K562 (cell line): ENCODE measurements around the gene C1orf116. TPM values are rescaled to one million over a fixed set of nuclear protein-coding genes. Genes with fewer than 3 reads are reported as not detected.
A peak's percentile ranks its signal among the peaks of the same experiment; 100 is the strongest.

Experiments
- ARID2 ChIP-seq: fragments of 450-650 bp; IDR thresholded peaks from 2 replicates; pipeline ENCODE4 v1.6.1; 2017; ENCODE audit warnings: antibody characterized with exemption, mild to moderate bottlenecking
- C11orf30 ChIP-seq: fragments of 450-650 bp; IDR thresholded peaks from 2 replicates; pipeline ENCODE4 v1.6.1; 2016; ENCODE audit warnings: low read depth, mild to moderate bottlenecking
- DACH1 ChIP-seq: fragments of 450-650 bp; IDR thresholded peaks from 2 replicates; pipeline ENCODE4 v1.6.1; 2018; ENCODE audit not compliant: partially characterized antibody
- HDAC2 ChIP-seq: fragments of 450-650 bp; IDR thresholded peaks from 2 replicates; pipeline ENCODE4 v1.6.1; 2016; ENCODE audit warnings: mild to moderate bottlenecking
- SOX6 ChIP-seq: fragments of 450-650 bp; IDR thresholded peaks from 2 replicates; pipeline ENCODE4 v1.6.1; 2014; ENCODE audit warnings: mild to moderate bottlenecking
- TCF7L2 ChIP-seq: fragments of 150-350 bp; IDR thresholded peaks from 2 replicates; pipeline ENCODE4 v1.6.1; 2016; ENCODE audit warnings: low read depth, mild to moderate bottlenecking, low read length, moderate library complexity
- ZFP36 ChIP-seq: fragments of 150-350 bp; IDR thresholded peaks from 2 replicates; pipeline ENCODE4 v1.6.1; 2018; ENCODE audit warnings: low read length, low read depth; ENCODE audit not compliant: partially characterized antibody
- ZNF133 ChIP-seq: fragments of 250-450 bp; sonication (Bioruptor Pico); IDR thresholded peaks from 2 replicates; pipeline ENCODE4 v1.4.0; 2020; ENCODE audit warnings: mild to moderate bottlenecking
- polyA plus RNA-seq, 8 experiments: library from polyadenylated mRNA; depleted of rRNA in 4 of 8; stranded (reverse) in 5 of 8; unstranded in 3 of 8; fragments of >200 nt; fragmentation: Nextera tagmentation in 2 of 8; fragmentation: Illumina TruSeq in 1 of 8; extraction: Ambion mirVana in 2 of 8; extraction: Trizol in 1 of 8; gene quantifications; 2 replicates each; pipeline versions ENCODE4 v1.2.1 to v1.2.3, GENCODE V29; 2011 to 2014; ENCODE audit warnings: inconsistent platforms in 1 of 8, missing spikeins in 1 of 8
- total RNA-seq, 7 experiments: library from RNA; depleted of rRNA in 6 of 7; stranded (reverse); fragments of >200 nt in 6 of 7; fragmentation: Illumina TruSeq in 2 of 7; extraction: Trizol in 2 of 7; gene quantifications; 2 replicates each; pipeline versions ENCODE4 v1.2.1 to v1.2.3, GENCODE V29; 2011 to 2021; ENCODE audit warnings: low replicate concordance in 1 of 7
- TF ChIP-seq, protein P1 (sequence below): fragments of 250-450 bp; sonication (Bioruptor Pico); IDR thresholded peaks from 2 replicates; pipeline ENCODE4 v1.4.0; 2020
- TF ChIP-seq, protein P2 (sequence below): IDR thresholded peaks from 2 replicates; pipeline ENCODE4 v1.6.1; 2012; ENCODE audit warnings: low read depth, low read length, improper control_type of control experiment, borderline replicate concordance
- TF ChIP-seq, protein P3 (sequence below): IDR thresholded peaks from 3 replicates; pipeline ENCODE4 v1.6.1; 2011; ENCODE audit warnings: borderline replicate concordance, mild to moderate bottlenecking; ENCODE audit not compliant: insufficient read length, insufficient read depth

C1orf116 gene
- total and polyA plus RNA-seq, 9 of the 15 experiments (the other 6 are each of a cell fraction or from before 2014, with no cell fraction given): 0.62 to 3.0 (median 0.95) TPM

DNA sequence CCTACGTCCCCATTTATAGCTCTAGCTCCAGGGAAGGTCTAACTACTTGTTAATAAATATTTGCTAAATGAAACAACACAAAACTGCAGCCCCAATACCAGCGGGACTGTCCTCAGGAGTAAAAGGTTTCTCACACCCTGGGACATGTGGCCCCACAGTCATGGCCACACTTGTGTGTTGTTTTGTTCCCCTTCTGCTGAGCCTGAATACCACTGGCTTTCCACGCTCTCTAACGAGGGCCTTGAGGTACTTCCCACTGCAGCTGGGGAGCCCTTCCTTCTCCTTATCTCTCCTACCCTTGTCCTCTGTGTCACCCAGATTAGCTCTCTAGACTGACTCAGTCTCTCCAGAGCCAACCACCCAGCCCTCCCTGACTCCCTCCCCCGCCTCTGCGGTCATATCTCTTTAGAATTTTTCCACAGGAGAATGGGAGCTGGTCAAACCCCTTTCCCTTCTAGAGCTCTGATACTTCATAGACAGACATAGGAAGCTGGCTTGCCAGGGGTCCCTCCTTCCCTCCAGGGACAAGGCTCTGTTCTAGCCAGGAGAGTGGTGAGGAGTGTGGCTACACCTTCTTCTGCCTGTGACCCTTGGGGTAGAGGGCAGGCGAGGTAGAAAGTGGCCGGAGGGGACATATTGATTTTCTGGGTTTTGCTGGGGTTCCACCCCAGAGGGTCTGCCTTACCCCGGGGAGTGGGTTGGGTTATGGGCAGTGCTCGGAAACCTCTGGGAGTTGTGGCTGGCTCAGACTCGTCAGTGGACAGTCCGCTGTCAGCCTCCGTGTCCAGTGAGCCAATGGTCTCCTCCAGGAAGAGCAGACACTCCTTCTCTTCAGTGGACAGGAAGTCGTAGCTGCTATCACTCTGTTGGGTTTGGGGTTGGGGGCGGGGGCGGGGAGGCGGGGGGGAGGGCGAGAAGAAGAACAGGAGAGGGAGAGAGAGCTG lies 8.1 kb downstream of the C1orf116 start (continued):
- TF ChIP-seq, protein P1, sequence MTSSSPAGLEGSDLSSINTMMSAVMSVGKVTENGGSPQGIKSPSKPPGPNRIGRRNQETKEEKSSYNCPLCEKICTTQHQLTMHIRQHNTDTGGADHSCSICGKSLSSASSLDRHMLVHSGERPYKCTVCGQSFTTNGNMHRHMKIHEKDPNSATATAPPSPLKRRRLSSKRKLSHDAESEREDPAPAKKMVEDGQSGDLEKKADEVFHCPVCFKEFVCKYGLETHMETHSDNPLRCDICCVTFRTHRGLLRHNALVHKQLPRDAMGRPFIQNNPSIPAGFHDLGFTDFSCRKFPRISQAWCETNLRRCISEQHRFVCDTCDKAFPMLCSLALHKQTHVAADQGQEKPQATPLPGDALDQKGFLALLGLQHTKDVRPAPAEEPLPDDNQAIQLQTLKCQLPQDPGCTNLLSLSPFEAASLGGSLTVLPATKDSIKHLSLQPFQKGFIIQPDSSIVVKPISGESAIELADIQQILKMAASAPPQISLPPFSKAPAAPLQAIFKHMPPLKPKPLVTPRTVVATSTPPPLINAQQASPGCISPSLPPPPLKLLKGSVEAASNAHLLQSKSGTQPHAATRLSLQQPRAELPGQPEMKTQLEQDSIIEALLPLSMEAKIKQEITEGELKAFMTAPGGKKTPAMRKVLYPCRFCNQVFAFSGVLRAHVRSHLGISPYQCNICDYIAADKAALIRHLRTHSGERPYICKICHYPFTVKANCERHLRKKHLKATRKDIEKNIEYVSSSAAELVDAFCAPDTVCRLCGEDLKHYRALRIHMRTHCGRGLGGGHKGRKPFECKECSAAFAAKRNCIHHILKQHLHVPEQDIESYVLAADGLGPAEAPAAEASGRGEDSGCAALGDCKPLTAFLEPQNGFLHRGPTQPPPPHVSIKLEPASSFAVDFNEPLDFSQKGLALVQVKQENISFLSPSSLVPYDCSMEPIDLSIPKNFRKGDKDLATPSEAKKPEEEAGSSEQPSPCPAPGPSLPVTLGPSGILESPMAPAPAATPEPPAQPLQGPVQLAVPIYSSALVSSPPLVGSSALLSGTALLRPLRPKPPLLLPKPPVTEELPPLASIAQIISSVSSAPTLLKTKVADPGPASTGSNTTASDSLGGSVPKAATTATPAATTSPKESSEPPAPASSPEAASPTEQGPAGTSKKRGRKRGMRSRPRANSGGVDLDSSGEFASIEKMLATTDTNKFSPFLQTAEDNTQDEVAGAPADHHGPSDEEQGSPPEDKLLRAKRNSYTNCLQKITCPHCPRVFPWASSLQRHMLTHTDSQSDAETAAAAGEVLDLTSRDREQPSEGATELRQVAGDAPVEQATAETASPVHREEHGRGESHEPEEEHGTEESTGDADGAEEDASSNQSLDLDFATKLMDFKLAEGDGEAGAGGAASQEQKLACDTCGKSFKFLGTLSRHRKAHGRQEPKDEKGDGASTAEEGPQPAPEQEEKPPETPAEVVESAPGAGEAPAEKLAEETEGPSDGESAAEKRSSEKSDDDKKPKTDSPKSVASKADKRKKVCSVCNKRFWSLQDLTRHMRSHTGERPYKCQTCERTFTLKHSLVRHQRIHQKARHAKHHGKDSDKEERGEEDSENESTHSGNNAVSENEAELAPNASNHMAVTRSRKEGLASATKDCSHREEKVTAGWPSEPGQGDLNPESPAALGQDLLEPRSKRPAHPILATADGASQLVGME (CRISPR knock-in tag): peak; percentile 99
- TF ChIP-seq TCF7L2 (0 out of 2 replicates have a peak, but pooled peaks have one; percentile 14), DACH1 (peak; percentile 84), C11orf30 (no peak; the same call in 1 of the 2 replicates), HDAC2 (peak; percentile 98; the same call in 1 of the 2 replicates), SOX6 (peak; percentile 98), ZNF133 (CRISPR knock-in tag) (peak; percentile 91), ARID2 (no peak; the same call in 1 of the 2 replicates), ZFP36 (no peak)
- TF ChIP-seq, protein P2, sequence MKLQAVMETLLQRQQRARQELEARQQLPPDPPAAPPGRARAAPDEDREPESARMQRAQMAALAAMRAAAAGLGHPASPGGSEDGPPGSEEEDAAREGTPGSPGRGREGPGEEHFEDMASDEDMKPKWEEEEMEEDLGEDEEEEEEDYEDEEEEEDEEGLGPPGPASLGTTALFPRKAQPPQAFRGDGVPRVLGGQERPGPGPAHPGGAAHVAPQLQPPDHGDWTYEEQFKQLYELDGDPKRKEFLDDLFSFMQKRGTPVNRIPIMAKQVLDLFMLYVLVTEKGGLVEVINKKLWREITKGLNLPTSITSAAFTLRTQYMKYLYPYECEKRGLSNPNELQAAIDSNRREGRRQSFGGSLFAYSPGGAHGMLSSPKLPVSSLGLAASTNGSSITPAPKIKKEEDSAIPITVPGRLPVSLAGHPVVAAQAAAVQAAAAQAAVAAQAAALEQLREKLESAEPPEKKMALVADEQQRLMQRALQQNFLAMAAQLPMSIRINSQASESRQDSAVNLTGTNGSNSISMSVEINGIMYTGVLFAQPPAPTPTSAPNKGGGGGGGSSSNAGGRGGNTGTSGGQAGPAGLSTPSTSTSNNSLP: no peak
- TF ChIP-seq, protein P3, sequence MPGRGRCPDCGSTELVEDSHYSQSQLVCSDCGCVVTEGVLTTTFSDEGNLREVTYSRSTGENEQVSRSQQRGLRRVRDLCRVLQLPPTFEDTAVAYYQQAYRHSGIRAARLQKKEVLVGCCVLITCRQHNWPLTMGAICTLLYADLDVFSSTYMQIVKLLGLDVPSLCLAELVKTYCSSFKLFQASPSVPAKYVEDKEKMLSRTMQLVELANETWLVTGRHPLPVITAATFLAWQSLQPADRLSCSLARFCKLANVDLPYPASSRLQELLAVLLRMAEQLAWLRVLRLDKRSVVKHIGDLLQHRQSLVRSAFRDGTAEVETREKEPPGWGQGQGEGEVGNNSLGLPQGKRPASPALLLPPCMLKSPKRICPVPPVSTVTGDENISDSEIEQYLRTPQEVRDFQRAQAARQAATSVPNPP: no peak
